Stimulated activated CD4-positive, alpha-beta T cell treated with anti-CD3 and anti-CD28 coated beads, Interleukin-12 subunit alpha, Interleukin-12 subunit beta, amount 100 ng/mL, for 48 hours (primary cell): ENCODE data around the gene ZRANB3.
"Not testable (repeated sequence)": the region's sequence is repeated elsewhere in the genome, so short reads cannot be mapped to it uniquely, and the experiment has no call there.

Experiments
- DNase-seq, 3 donors: peaks; one replicate each; pipeline ENCODE4 v3.0.0-alpha.2; 2020; ENCODE audit warnings: low read depth in 2 of 3, low spot score in 1 of 3

The ZRANB3 gene

DNA sequence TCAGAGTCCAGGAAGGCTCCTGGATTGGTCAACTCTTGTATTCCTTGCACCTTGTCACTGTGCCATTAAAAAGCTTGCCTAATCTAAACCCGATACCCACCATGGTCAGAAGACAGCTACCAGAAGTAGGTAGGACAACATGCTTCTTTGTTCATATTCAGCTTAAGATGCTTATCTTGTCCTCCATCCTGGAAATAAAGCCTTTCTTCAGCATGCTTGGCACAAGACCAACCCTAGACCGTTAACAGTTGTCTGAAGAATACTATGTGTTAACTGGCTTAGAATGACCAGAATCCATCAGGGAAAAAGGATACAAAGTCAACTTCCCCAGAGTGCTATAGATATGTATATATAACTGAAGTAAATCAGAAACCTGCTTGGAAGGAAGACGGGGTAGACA, 193.9 kb downstream of the ZRANB3 start:
- no peak for DNase-seq

DNA sequence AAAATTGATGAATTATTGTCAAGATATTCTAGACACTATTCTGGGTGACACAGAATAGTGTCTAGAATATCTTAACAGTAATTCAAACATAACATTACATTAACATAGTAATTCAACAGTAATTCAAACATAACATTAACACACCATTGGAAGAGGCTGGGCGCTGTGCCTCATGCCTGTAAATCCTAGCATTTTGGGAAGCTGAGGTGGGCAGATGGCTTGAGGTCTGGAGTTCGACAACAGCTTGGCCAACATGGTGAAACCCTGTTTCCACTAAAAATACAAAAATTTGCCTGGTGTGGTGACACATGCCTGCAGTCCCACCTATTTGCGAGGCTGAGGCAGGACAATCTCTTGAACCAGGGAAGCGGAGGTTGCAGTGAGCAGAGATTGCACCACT, 195.8 kb downstream of the ZRANB3 start:
- DNase-seq, result no peak

DNA sequence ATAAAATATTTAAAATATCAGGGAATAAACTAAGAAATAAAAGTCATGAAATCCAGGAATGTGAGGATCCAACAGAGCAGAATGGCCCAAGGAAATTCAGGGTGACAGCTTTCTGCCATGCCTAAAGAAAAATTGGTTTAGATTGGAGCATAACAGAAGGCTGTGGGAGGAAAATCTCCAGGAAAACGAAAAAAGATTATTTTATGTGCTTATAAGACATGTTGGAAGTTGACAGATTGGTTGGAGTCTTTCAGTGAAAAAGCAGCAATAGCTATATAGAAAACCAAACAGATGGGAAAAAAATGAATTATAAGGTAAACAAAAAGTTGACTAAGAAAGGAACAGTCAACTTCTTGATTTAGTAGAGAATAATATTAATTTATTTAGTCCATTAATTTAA, 203.9 kb downstream of the ZRANB3 start:
- DNase-seq, result no peak

DNA sequence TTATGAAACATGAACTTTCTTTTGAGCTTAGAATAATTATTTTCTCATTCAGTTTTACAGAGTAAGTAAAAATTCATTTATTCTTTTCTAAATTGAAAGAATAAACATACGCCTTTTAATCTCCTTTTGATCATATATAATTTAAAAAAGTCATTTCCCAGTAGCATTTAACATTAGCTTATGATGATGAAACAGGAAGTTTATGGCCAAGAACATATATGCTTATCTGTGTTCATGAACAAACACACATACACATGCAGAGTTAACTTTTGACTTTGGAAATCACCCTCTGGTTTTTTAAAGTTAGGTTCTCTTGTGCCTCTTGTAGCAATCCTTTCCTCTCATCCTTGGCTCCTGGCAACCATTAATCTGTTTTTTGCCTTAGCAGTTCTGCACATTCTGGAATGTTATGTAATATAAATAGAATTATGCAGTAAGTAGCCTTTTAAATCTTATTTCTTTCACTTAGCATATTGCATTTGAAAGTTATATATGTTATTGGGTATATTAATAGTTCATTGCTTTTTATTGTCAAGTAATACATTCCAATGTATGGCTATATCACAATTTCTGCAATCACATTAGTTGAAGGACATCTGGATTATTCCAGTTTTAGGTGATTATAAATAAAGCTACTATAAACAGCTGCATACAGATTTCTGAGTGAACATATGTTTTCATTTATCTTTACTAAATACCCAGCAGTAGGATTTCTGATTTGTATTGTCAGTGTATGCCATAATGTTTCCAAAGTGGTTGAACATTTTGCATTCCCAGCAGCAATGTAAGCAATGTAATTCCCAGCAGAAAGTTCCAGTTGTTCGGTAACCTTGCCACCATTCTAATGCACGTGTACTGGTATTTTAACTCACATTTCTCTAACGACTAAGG, 210.3 kb downstream of the ZRANB3 start:
- no peak for DNase-seq

DNA sequence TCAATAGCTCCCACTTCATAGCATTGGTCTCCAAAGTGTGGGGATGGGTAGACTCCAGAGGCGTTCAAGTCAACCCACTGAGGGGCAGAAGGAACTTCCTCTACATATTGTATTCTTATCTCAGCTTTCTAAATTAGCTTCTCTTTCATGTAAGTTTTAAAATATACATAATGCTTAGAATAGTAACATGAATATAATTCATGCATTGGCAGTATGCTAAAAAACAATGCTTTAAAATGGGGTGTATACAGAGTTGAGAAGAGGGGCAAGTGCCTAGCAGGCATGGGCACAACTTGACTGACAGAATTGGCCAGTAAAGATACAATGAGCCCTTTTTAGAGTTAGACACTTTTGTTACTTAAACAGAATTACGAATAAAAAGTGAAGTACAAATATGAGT, 212.2 kb downstream of the ZRANB3 start:
- DNase-seq, result no peak

DNA sequence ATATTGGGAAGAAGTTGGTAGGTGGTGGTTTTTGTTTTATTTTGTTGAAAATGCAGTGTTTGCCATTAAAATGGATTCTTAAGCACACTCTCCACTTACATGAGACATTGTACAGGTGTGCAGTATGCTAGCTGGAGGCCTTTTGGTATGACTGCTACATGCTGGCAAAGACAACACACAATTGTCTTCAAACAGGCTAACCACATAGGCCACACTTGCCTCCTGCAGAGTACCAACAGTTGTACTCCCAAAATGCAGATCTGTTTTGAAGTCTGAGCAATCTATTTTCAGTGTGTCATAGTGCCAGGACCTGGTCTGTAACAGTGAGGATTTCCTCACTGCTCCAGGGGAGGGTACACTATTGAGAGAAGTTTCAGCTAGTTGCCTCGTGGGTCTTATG, 213.6 kb downstream of the ZRANB3 start:
- DNase-seq, result no peak

DNA sequence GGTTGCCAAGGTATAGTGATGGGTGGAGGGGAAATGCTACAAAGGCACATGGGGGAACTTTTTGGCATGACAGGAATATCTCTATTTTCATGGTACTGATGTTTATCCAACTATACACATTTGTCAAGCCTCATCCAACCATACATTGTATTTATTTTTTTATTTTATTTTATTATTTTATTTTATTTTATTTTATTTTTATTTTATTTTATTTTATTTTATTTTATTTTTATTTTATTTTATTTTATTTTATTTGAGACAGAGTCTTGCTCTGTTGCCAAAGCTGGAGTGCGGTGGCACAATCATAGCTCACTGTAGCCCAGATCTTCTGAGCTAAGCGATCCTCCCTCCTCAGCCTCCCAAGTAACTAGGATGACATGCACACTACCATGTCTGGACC, 219.1 kb downstream of the ZRANB3 start:
- DNase-seq, result no peak

DNA sequence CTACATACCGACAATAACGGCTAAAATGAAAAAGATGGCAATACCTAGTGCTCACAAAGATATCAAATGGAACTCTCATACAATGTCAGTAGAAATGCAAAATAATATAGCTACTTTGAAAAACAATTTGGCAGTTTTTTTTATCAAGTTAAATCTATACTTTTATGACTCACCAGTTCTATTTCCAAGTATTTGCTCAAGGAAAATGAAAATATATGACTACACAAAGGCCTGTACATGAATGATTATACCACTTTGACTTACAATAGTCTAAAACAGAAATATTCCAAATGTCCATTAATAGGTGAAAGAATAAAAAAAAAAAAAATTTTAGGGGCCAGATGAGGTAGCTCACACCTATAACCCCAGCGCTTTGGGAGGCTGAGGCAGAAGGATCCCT, 219.8 kb downstream of the ZRANB3 start:
- DNase-seq, result no peak

DNA sequence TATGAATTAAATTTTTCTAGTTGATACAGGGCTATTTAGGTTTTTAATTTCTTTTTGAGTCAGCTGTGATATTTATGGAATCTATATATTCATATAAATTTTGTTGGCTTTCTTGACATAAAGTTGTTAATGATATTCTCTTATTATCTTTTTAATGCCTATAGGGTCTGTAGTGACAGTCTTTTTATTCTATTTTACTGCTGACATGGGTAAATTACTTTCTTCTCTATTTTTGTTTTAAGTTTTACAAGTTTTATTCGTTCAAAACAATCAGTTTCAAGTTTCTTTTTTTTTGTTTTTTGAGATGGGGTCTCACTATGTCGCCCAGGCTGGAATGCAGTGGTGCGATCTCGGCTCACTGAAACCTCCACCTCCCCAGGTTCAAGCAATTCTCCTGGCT, 226.3 kb downstream of the ZRANB3 start:
- no peak for DNase-seq

DNA sequence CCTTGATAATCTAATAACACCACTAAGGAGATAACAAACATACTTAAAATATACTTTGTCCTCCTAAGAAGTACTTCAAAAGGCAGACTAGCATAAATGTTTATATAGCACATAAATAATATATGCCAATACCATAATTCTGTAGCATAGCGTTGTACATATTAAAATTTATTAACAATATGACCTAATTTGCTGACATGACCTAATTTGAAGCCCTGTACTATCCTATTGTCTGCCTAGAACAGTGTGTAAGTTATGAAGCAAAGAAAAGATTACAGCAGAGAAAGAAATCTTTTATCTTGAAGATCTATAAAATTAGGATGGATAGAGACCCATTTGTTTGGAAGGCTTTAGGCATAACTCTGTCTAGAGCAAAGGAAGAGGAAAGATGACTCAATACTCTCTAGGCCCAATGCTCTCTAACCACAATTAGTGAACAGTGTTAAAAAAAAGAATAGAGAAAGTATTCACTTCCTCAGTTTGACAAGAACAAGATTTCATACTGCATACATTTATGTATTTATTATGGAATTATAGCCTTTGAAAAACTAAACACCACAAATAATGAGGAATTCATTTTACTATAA, 231.3 kb downstream of the ZRANB3 start:
- DNase-seq, result no peak

DNA sequence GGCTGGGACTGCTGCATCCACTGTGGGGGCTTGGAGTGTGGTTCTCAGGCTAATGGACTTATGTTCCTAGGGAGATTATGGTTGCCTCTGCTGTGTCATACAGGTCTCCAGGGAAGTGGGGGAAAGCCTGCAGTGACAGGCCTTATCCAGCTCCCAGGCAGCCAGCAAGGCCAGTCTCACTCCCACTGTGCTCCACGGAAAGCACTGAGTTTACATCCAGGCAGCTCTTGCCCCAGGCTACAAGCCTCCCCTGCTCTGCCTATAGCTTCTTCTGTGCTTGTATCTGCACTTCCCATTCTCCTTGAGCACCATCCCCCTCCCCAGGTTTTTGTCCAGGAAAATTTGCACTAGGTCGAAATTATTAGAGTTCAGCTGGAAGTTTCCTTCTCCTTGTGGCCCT, 231.9 kb downstream of the ZRANB3 start:
- no peak for DNase-seq

DNA sequence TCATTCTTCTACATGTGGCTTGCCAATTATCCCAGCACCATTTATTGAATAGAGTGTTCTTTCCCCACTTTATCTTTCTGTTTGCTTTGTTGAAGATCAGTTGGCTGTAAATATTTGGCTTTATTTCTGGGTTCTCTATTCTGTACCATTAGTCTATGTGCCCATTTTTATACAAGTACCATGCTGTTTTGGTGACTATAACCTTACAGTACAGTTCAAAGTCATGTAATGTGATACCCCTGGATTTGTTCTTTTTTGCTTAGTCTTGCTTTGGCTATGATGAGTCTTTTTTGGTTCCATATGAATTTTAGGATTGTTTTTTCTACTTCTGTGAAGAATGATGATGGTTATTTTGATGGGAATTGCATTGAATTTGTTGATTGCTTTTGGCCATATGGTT, 243.9 kb downstream of the ZRANB3 start:
- not testable (repeated sequence) for DNase-seq

DNA sequence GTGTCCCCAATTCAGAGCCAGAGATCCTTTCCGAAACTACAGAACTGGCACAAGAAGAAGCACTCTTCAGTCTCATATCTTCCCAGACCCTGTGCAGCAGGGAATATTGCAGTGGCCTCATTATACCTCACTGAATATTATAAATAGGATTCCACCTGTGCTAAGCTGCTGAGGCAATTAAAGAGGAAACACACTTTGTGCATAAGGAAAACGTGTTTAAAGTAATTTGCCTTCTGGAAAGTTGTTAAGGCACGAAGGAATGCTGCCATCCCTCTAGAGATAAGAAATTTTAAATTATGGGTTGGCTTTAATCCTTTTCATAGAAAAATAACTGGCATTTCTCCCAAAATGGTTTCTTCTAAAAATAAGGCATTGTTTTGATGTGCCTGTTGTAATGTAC, 245.6 kb downstream of the ZRANB3 start:
- DNase-seq, result no peak

DNA sequence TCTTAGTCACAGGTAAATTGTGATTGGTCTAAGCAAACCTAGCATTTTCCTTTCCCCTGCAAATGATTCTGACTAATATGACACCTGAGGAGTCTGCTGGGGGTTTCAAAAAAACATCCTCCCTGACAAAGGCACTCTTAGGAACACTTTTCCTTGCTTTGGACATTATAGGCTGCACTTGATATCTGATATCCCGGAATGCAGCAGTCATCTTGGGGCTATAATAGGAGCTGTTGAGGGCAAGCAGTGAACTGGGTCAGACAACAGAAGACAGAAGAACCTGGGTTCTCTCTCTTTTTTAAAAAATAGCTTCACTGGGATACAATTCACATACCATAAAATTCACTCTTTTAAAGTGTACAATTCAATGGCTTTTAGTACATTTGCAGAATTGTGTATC, 249.6 kb downstream of the ZRANB3 start:
- no peak for DNase-seq

DNA sequence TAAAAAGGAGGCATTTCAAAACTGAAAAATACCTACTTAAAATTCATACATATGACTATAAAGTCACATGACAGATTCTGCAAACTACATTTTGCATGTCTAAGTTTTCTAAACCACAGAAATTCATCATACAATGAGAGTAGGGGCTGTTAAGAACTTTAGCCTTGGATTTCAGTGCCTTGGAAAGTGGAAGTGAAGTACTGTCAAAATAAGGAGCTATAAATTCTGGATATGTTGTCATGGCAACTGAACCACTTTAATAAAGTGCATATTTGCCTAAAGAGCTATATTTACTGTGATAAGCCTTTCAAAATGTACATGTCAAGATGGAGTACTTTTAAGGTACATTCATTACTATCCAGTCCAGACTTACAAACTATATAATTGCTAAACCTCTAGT, 251.8 kb downstream of the ZRANB3 start:
- DNase-seq, result no peak

DNA sequence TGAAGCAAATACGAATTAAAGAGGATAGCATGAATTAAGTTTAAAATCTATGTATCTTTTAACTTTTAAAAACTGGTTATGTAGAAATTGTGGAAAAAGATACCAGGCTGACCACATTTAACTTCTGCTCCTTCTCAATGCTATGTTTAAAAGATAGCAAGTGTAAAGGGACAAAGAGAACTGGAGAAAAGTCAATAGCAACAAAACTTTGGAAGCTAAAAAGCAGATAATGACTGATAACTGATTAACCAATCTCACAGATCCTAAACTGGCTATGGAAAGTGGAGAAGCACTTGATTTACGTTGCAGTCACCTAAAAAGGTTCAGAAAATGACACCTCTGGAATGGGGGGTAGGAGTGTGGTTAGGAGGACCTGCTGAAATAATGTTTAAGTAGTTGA, 254.5 kb downstream of the ZRANB3 start:
- DNase-seq, result no peak

DNA sequence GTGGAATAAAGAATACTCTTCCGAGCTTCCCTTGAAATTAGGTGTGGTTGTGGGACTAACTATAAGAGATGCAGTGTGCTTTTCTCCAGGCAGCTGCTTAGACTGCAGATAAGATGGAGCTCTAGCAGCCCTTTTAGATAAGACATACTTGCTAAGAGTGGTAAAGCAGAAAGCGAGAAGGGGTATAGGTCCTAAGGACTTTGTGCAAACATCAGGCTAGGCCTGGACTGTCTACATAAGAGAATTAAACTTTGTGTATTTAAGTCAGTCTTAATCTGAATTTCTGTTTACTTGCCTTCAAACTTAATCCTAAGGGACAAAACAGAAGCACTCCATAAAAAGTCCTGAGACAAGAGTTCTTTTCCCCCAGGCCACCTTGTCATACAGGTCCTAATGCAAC, 260.0 kb downstream of the ZRANB3 start:
- DNase-seq, result no peak

DNA sequence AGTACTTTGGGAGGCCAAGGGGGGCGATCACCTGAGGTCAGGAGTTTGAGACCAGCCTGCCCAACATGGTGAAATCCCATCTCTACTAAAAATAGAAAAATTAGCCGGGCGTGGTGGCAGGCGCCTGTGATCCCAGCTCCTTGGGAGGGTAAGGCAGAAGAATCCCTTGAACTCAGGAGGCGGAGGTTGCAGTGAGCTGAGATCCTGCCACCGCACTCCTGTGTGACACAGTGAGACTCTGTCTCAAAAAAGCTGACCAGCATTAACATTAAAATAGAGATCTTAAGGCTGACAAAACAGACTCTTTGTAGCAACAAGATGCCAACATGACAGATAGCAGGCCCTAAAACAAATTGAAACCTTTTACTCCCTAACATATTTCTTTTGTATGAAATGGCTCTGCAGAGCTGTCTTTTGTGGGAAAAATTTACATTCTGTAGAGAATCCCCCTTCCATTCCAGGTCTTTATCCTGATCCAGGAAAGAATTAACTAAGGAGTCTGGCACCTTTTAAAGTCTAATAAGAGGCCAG, 265.0 kb downstream of the ZRANB3 start:
- no peak for DNase-seq

DNA sequence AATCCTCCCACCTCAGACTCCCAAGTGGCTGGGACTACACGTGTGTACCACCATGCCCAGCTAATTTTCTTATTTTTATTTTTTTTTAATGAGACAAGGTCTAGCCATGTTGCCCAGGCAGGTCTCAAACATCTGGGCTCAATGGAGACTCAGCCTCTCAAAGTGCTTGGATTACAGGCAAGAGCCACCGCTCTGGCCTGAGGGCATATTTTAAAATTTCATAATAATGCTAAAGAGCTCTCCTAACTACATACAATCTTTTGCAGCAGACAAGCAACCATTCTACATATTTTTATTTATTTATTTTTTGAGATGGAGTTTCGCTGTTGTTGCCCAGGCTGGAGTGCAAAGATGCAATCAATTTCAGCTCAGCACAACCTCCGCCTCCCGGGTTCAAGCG, 271.9 kb downstream of the ZRANB3 start:
- DNase-seq, result no peak

DNA sequence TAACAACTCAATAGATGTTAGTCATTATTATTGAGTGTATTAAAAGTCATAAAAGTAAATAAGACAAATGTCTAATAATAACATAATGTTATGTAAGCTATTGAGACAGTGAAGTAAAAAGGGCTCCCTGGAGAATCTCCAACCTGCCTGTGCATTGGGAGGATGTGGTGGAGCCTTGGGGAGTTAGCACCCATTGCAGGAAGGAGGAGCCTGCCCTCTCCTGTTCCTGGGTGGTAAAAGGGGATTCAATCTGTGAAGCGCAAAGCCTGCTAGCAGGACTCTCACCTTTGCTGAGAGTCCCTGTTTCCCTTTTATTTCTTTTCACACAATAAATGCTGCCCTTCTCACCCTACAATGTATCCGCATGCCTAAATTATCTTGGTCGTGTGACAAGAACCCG, 272.8 kb downstream of the ZRANB3 start:
- DNase-seq, result no peak

DNA sequence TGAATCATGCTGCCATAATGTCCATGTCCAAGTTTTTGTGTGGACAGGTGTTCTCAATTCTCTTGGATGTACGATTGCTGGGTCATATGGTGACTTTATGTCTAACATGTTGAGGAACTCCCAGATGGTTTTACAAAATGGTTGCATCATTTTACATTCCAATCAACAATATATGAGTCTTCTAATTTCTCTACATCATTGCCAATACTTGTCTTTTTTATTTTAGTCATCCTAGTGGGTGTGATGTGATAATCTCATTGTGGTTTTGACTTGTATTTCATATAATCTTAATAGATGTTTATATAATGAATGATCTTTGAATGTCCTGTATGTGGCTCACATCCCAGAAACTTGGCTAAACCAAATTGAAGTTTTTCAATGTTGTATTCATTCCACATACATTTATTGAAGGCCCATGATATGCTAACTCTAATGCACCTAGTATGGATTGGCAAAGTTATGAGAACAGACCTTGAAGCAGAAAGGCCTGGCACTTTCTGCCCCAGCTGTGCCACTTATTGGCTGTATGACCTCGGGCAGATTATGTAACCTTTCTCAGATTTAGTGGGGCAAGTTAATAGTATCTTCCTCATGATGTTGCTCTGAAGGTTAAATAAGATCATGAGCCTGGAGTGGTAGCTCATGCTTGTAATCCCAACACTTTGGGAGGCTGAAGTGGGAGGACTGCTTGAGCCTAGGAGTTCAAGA, 273.5 kb downstream of the ZRANB3 start:
- no peak for DNase-seq
